Thyroid gland (tissue), 4 donors: ENCODE measurements around the gene MUC20. TPM values are rescaled to one million over a fixed set of nuclear protein-coding genes. Genes with fewer than 3 reads are reported as not detected.
"Not testable (repeated sequence)": the region's sequence is repeated elsewhere in the genome, so short reads cannot be mapped to it uniquely, and the experiment has no call there.

ENCODE experiments used
- DNase-seq, 2 donors: peaks; one replicate each; pipeline ENCODE4 v3.0.0-alpha.2; 2019
- H3K27ac ChIP-seq, 3 donors: fragments of 200-600 bp; sonication (generic); 1 replicate in 2 of 3; 2 replicates in 1 of 3; pipeline ENCODE4 v1.5.1; 2016 to 2019; ENCODE audit warnings: mild to moderate bottlenecking in 1 of 3, moderate library complexity in 1 of 3
- H3K27me3 ChIP-seq: fragments of 200-600 bp; sonication (generic); one replicate; pipeline ENCODE4 v1.5.1; 2019
- H3K36me3 ChIP-seq, 2 donors: fragments of 200-600 bp; sonication (generic); one replicate each; pipeline ENCODE4 v1.5.1; 2016 to 2019
- H3K4me1 ChIP-seq, 2 donors: fragments of 200-600 bp; sonication (generic); one replicate each; pipeline ENCODE4 v1.5.1; 2017 to 2019
- H3K4me3 ChIP-seq, 3 donors: fragments of 200-600 bp; sonication (generic); replicated peaks in 1 of 3; 1 replicate in 2 of 3; 2 replicates in 1 of 3; pipeline ENCODE4 v1.5.1; 2016; ENCODE audit warnings: mild to moderate bottlenecking in 1 of 3
- H3K9me3 ChIP-seq: fragments of 200-600 bp; sonication (generic); one replicate; pipeline ENCODE4 v1.5.1; 2017
- CTCF ChIP-seq, 6 experiments: fragments of 200-600 bp in 3 of 6; fragments of 450-650 bp in 3 of 6; sonication (generic) in 3 of 6; IDR thresholded peaks; one replicate each; pipeline ENCODE4 v1.5.1; 2016 to 2019; ENCODE audit warnings: antibody characterized with exemption in 6 of 6, mild to moderate bottlenecking in 2 of 6, inconsistent platforms in 1 of 6, moderate library complexity in 1 of 6
- POLR2A ChIP-seq, 2 donors: fragments of 450-650 bp; IDR thresholded peaks; one replicate each; pipeline ENCODE4 v1.6.1; 2017; ENCODE audit warnings: antibody characterized with exemption in 2 of 2, mild to moderate bottlenecking in 2 of 2, moderate library complexity in 1 of 2
- WGBS, 2 donors: methylation state at CpG; one replicate each; pipeline ENCODE4 v1.1.5; 2017; 5-methylcytosine and 5-hydroxymethylcytosine counted together
- intact Hi-C: fragments of 100-400 bp; cut with DNase I; formaldehyde crosslinking; loops from one replicate; pipeline ENCODE4 v1.15.1; 2023
- total RNA-seq, 4 donors: library from RNA; depleted of rRNA; stranded (reverse); fragments of >200 nt; gene quantifications; one replicate each; pipeline ENCODE4 v1.2.3, GENCODE V29; 2016

The MUC20 gene
- total RNA-seq, 4 donors from 2014 or later: 3.9 to 18.4 (median 13.9) TPM

DNA sequence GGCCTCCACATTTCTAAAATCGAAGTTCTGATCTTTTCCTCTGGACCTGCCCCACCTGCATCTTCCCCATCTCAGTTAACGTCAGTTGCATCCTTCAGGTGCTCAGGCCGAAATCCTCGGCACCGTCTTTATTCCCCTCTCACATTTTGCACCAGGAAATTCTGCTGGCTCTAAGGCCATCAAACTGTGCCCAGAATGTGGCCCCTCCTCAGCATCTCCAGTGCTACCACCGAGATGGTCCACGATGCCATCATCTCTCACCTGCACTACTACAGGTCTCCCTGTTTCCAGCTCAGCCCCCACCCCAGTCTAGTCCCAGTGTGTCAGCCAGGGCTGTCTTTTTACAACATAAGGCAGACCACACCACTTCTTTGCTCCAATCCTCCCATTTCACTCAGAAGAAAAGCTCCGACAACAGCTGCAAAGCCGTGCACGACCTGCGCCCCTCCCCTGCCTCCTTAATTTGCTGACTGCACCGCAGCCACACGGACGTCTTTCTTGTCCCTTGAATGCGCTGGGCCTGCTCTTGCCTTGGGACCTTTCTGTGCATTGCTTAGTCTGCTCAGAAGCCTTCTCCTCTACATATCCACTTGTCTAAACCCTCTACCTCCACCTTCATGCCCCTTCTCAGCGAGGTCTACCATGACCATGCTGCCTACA, 14.4 kb downstream of the MUC20 start:
- no peaks in the 10 kb centered on the region for H3K9me3 ChIP-seq
- 80% methylated on average over 16 of the region's 16 CpGs for WGBS, 2 donors
- H3K36me3 ChIP-seq: peaks cover 7 to 49% of the 10 kb centered on the region in 2 donors
- no peaks in the 10 kb centered on the region for H3K4me1 ChIP-seq
- TF ChIP-seq CTCF (IDR thresholded peaks at IDR 0.05): no peak
- TF ChIP-seq POLR2A (IDR thresholded peaks at IDR 0.05): no peak
- intact Hi-C loops: no loop called here
- H3K4me3 ChIP-seq: no peak overlapping the region
- H3K27ac ChIP-seq: no peak overlapping the region
- DNase-seq: no peak
- H3K27me3 ChIP-seq: no peaks in the 10 kb centered on the region

DNA sequence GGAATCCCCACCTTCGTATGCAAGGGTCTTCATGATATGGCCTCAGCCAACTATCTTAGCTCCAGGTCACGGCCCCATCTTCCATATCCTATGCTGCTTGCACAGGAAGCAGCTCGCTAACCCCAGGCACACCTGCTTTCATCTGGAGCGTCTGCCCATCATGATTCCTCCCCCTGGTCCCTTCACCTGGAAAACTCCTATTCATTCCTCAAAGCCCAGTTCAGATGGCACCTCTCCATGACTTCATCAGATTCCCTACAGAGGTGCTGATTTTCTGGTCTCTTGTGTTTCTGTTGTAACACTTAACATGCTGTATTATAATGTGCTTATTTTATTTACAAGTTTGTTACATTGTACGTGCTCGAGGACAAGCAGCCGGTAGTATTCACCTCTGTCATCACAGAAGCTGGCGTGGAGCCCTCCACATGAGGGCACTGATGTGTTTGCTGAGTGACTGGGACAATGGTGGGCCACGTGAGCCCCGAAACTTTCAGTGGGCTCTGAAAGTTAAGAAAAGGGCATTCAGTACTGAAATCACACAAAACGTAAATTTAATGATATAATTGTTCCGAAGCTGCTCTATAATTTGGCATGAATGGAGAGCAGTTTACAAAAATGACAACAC, 16.2 kb downstream of the MUC20 start:
- WGBS, 2 donors: 88 to 94% methylated on average over 12 of the region's 12 CpGs
- Histone ChIP-seq H3K27me3 (no peaks in the 10 kb centered on the region), H3K9me3 (no peaks in the 10 kb centered on the region), H3K4me1 (no peaks in the 10 kb centered on the region), H3K36me3 (peaks cover 5 to 33% of the 10 kb centered on the region in 2 donors), H3K27ac (no peak overlapping the region), H3K4me3 (no peak overlapping the region)
- no peak for DNase-seq
- TF ChIP-seq POLR2A (IDR thresholded peaks at IDR 0.05) (no peak), CTCF (IDR thresholded peaks at IDR 0.05) (no peak)
- intact Hi-C loops: no loop called here

DNA sequence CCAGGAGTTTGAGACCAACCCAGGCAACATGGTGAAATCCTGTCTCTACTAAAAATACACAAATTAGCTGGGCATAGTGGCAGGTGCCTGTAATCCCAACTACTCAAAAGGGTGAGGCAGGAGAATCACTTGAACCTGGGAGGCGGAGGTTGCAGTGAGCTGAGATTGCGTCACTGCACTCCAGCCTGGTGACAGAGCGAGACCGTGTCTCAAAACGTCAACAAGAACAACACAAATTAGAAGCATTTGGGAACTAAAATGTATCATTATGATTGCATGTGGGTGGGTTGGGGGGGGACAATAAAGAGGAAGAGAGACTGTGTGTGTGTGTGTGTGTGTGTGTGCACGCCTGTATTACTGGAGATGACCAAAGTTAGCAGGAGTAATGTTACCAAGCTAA, 17.0 kb downstream of the MUC20 start:
- H3K27ac ChIP-seq, intact Hi-C loops, H3K9me3 ChIP-seq, H3K4me1 ChIP-seq, H3K27me3 ChIP-seq, H3K4me3 ChIP-seq: not testable (repeated sequence)
- WGBS, 2 donors: 48 to 62% methylated on average over 6 of the region's 6 CpGs
- DNase-seq: peak; percentile 38 to 53
- H3K36me3 ChIP-seq: peaks cover 5 to 25% of the 10 kb centered on the region in 2 donors

- TF ChIP-seq POLR2A (IDR thresholded peaks at IDR 0.05): no peak
- TF ChIP-seq CTCF (IDR thresholded peaks at IDR 0.05): no peak
- DNase-seq: no peak
- no peaks in the 10 kb centered on the region for H3K27me3 ChIP-seq
- no peak overlapping the region for H3K4me3 ChIP-seq
- H3K4me1 ChIP-seq: no peaks in the 10 kb centered on the region
- peaks cover 5 to 19% of the 10 kb centered on the region in 2 donors for H3K36me3 ChIP-seq
- intact Hi-C loops: no loop called here
- H3K27ac ChIP-seq: no peak overlapping the region
- 88 to 89% methylated on average over 14 of the region's 14 CpGs for WGBS, 2 donors
- no peaks in the 10 kb centered on the region for H3K9me3 ChIP-seq
Observed at GRCh38 chr3:195738274-195739044, 17.7 kb downstream of the MUC20 start.

DNA sequence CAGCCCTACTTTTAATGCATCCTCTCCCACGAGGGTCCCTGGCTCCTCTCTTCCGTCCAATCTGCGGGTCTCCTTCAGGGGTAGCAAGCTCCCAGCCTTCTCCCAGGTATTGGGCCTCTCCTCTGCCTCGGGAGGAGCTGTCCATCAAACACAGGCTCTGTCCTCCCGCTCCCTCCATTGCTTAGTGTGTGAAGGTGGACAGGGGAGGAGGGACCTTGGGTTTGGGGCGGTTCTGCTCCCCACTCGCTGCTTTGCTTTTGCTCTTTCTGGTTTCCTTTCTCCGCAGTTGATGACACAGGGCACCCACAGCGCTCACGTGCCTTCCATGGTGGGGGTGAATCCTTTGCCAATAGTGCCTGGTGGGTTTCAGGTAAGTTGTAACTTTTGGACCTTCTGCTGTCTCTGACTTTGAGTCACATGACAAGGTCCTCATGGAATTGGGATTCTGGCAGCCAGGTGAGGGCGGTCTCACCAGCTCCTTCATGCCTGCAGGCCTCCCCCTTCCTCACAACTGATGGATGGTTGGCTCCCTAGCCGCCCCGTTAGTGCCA, 18.9 kb downstream of the MUC20 start:
- no peak overlapping the region for H3K27ac ChIP-seq
- H3K27me3 ChIP-seq: no peaks in the 10 kb centered on the region
- H3K4me1 ChIP-seq: no peaks in the 10 kb centered on the region
- H3K36me3 ChIP-seq: peaks cover 5 to 14% of the 10 kb centered on the region in 2 donors
- no peak for DNase-seq
- H3K9me3 ChIP-seq: no peaks in the 10 kb centered on the region
- 92% methylated on average over 12 of the region's 13 CpGs for WGBS, 2 donors
- intact Hi-C loops: no loop called here
- H3K4me3 ChIP-seq: no peak overlapping the region
- no peak for TF ChIP-seq CTCF (IDR thresholded peaks at IDR 0.05)
- no peak for TF ChIP-seq POLR2A (IDR thresholded peaks at IDR 0.05)
